CD14-positive monocyte (primary cell): Measurements from ENCODE around the gene NMBR. TPM values are rescaled to one million over a fixed set of nuclear protein-coding genes. Genes with fewer than 3 reads are reported as not detected.
"Not testable (repeated sequence)": the region's sequence is repeated elsewhere in the genome, so short reads cannot be mapped to it uniquely, and the experiment has no call there.

Source experiments
- DNase-seq, 3 donors: peaks; one replicate each; pipeline ENCODE4 v3.0.0-alpha.2; 2011 to 2022
- H2AFZ ChIP-seq: 2 replicates; pipeline ENCODE4 v1.6.0; 2012; ENCODE audit warnings: mild to moderate bottlenecking, low read depth, low read length, inconsistent platforms; ENCODE audit not compliant: insufficient read depth, poor library complexity, severe bottlenecking
- H3K27ac ChIP-seq, 2 donors: 1 replicate in 1 of 2; 2 replicates in 1 of 2; pipeline ENCODE4 v1.5.1; 2012 to 2013; ENCODE audit warnings: low read length in 2 of 2, control low read depth in 1 of 2, inconsistent platforms in 1 of 2, low read depth in 1 of 2, mild to moderate bottlenecking in 1 of 2
- H3K27me3 ChIP-seq, 2 donors: one replicate each; pipeline versions ENCODE4 v1.6.0 to v1.6.1; 2011 to 2013; ENCODE audit warnings: low read length in 2 of 2; ENCODE audit not compliant: control insufficient read depth in 2 of 2, insufficient read depth in 2 of 2
- H3K36me3 ChIP-seq, 2 donors: replicated peaks in 1 of 2; 1 replicate in 1 of 2; 2 replicates in 1 of 2; pipeline versions ENCODE4 v1.5.1 to v1.6.1; 2012 to 2013; ENCODE audit warnings: low read length in 2 of 2, control low read depth in 1 of 2, inconsistent platforms in 1 of 2, mild to moderate bottlenecking in 1 of 2; ENCODE audit not compliant: insufficient read depth in 2 of 2, control insufficient read depth in 1 of 2
- H3K4me1 ChIP-seq, 2 donors: 1 replicate in 1 of 2; 2 replicates in 1 of 2; pipeline versions ENCODE4 v1.5.1 to v1.6.1; 2012 to 2013; ENCODE audit warnings: low read length in 2 of 2, control low read depth in 1 of 2, inconsistent platforms in 1 of 2, mild to moderate bottlenecking in 1 of 2, moderate library complexity in 1 of 2; ENCODE audit not compliant: insufficient read depth in 2 of 2, control insufficient read depth in 1 of 2
- H3K4me2 ChIP-seq: replicated peaks from 2 replicates; pipeline ENCODE3; 2012; ENCODE audit warnings: low read length, moderate library complexity, mild to moderate bottlenecking; ENCODE audit not compliant: poor library complexity, severe bottlenecking; ENCODE audit errors: extremely low read depth
- H3K4me3 ChIP-seq, 3 experiments: fragments of 200-600 bp in 1 of 3; sonication (generic) in 1 of 3; replicated peaks in 1 of 3; 1 replicate in 2 of 3; 2 replicates in 1 of 3; pipeline ENCODE4 v1.5.1; 2011 to 2013; ENCODE audit warnings: low read length in 3 of 3, mild to moderate bottlenecking in 3 of 3, control low read depth in 2 of 3, low read depth in 2 of 3, inconsistent platforms in 1 of 3, moderate library complexity in 1 of 3
- H3K79me2 ChIP-seq: 2 replicates; pipeline ENCODE4 v1.6.0; 2012; ENCODE audit warnings: mild to moderate bottlenecking, control low read depth, inconsistent platforms, low read length, moderate library complexity; ENCODE audit not compliant: insufficient read depth
- H3K9ac ChIP-seq: 2 replicates; pipeline ENCODE4 v1.6.0; 2017; ENCODE audit warnings: low read length, mild to moderate bottlenecking; ENCODE audit not compliant: insufficient read depth, poor library complexity, severe bottlenecking
- H3K9me3 ChIP-seq, 2 donors: replicated peaks in 1 of 2; 1 replicate in 1 of 2; 2 replicates in 1 of 2; pipeline versions ENCODE4 v1.5.1 to v1.6.1; 2012 to 2013; ENCODE audit warnings: low read length in 2 of 2, control low read depth in 1 of 2; ENCODE audit not compliant: control insufficient read depth in 1 of 2, insufficient read depth in 1 of 2
- H4K20me1 ChIP-seq: 2 replicates; pipeline ENCODE4 v1.6.0; 2012; ENCODE audit warnings: mild to moderate bottlenecking, low read length, control low read depth, moderate library complexity; ENCODE audit not compliant: insufficient read depth
- H3K27ac Mint-ChIP-seq, 7 donors: one replicate each; pipeline ENCODE4 v1.8.0; 2020; ENCODE audit warnings: mild to moderate bottlenecking in 7 of 7, mixed read lengths in 7 of 7, moderate library complexity in 6 of 7, inconsistent platforms in 2 of 7
- H3K27me3 Mint-ChIP-seq, 3 donors: one replicate each; pipeline ENCODE4 v1.8.0; 2021 to 2022; ENCODE audit warnings: low read depth in 3 of 3, mild to moderate bottlenecking in 3 of 3, mixed read lengths in 3 of 3, moderate library complexity in 3 of 3, inconsistent platforms in 1 of 3
- H3K36me3 Mint-ChIP-seq, 2 donors: one replicate each; pipeline ENCODE4 v1.8.0; 2020; ENCODE audit warnings: mixed read lengths in 2 of 2, inconsistent platforms in 1 of 2, mild to moderate bottlenecking in 1 of 2
- H3K4me1 Mint-ChIP-seq: one replicate; pipeline ENCODE4 v1.8.0; 2020; ENCODE audit warnings: mild to moderate bottlenecking, mixed read lengths
- H3K4me3 Mint-ChIP-seq, 2 donors: one replicate each; pipeline ENCODE4 v1.8.0; 2020; ENCODE audit warnings: mild to moderate bottlenecking in 2 of 2, mixed read lengths in 2 of 2, moderate library complexity in 1 of 2
- H3K9me3 Mint-ChIP-seq, 7 donors: one replicate each; pipeline ENCODE4 v1.8.0; 2020 to 2022; ENCODE audit warnings: mixed read lengths in 7 of 7, mild to moderate bottlenecking in 6 of 7, moderate library complexity in 6 of 7, inconsistent platforms in 2 of 7
- CTCF ChIP-seq: fragments of 200-600 bp; IDR thresholded peaks from one replicate; pipeline ENCODE4 v1.8.0; 2022; ENCODE audit warnings: antibody characterized with exemption, mild to moderate bottlenecking
- WGBS: methylation state at CpG from one replicate; pipeline ENCODE4 v1.1.5; 2013; ENCODE audit warnings: missing lambda C conversion rate; ENCODE audit not compliant: insufficient coverage; 5-methylcytosine and 5-hydroxymethylcytosine counted together
- intact Hi-C, 2 donors: fragments of 100-400 bp; cut with micrococcal nuclease; formaldehyde crosslinking; loops; one replicate each; pipeline versions ENCODE4 v1.15.0 to v1.15.1; 2023
- polyA plus RNA-seq, 3 donors: library from polyadenylated mRNA; depleted of rRNA in 1 of 3; unstranded in 2 of 3; stranded (reverse) in 1 of 3; fragments of 300-500 nt in 2 of 3; fragments of >200 nt in 1 of 3; fragmentation: Illumina TruSeq in 2 of 3; gene quantifications; 1 replicate in 2 of 3; 2 replicates in 1 of 3; pipeline ENCODE4 v1.2.3, GENCODE V29; 2012 to 2021

NMBR gene
- polyA plus RNA-seq, 3 donors: not detected

- Histone ChIP-seq H3K79me2 (no peaks in the 10 kb centered on the region), H3K27ac (no peak overlapping the region), H3K36me3 (no peaks in the 10 kb centered on the region), H3K4me3 (no peak overlapping the region), H2AFZ (no peak overlapping the region), H3K9me3 (no peaks in the 10 kb centered on the region), H3K4me1 (no peaks in the 10 kb centered on the region), H3K9ac (no peak overlapping the region), H3K27me3 (no peaks in the 10 kb centered on the region), H3K4me2 (no peak overlapping the region), H4K20me1 (no peaks in the 10 kb centered on the region)
- Mint-ChIP-seq H3K4me3 (no peak overlapping the region), H3K9me3 (peaks cover 0 to 2% (median 0%) of the 10 kb centered on the region in 7 donors), H3K27ac (no peak overlapping the region), H3K4me1 (no peaks in the 10 kb centered on the region), H3K27me3 (peaks cover 0 to 2% (median 2%) of the 10 kb centered on the region in 3 donors), H3K36me3 (no peaks in the 10 kb centered on the region)
- WGBS: no CpG with 5 or more reads among the region's 2 CpGs
- intact Hi-C loops: no loop called here
- no peak for TF ChIP-seq CTCF
- no peak for DNase-seq
These were observed 29.6 kb downstream of the NMBR start for GRCh38 chr6:142117366-142117765.

GRCh38 chr6:142112451-142113061, 34.4 kb downstream of the NMBR start:
- peak; percentile 87 for TF ChIP-seq CTCF
- Histone ChIP-seq H3K27me3 (no peaks in the 10 kb centered on the region), H2AFZ (no peak overlapping the region), H3K79me2 (no peaks in the 10 kb centered on the region), H4K20me1 (no peaks in the 10 kb centered on the region), H3K4me1 (no peaks in the 10 kb centered on the region), H3K36me3 (no peaks in the 10 kb centered on the region), H3K4me3 (no peak overlapping the region), H3K27ac (no peak overlapping the region), H3K9ac (no peak overlapping the region), H3K9me3 (no peaks in the 10 kb centered on the region), H3K4me2 (no peak overlapping the region)
- Mint-ChIP-seq H3K9me3 (peaks cover 0 to 3% (median 0%) of the 10 kb centered on the region in 7 donors), H3K36me3 (no peaks in the 10 kb centered on the region), H3K4me1 (no peaks in the 10 kb centered on the region), H3K4me3 (no peak overlapping the region), H3K27ac (no peak overlapping the region), H3K27me3 (peaks cover 0 to 4% (median 2%) of the 10 kb centered on the region in 3 donors)
- DNase-seq: peak; percentile 18 to 42 (median 35)
- no CpG with 5 or more reads among the region's 4 CpGs for WGBS
- intact Hi-C loops: no loop called here

GRCh38 chr6:142110820-142111219, 36.1 kb downstream of the NMBR start:
- DNase-seq, H3K27me3 ChIP-seq, H3K27me3 Mint-ChIP-seq, H3K36me3 Mint-ChIP-seq, H3K4me1 ChIP-seq, H3K9me3 Mint-ChIP-seq, H3K36me3 ChIP-seq, H3K79me2 ChIP-seq, H3K4me3 Mint-ChIP-seq, H3K9me3 ChIP-seq, H3K4me3 ChIP-seq, H3K4me1 Mint-ChIP-seq, H3K4me2 ChIP-seq, H3K27ac ChIP-seq, intact Hi-C loops, H2AFZ ChIP-seq, H4K20me1 ChIP-seq, H3K9ac ChIP-seq, H3K27ac Mint-ChIP-seq: not testable (repeated sequence)
- WGBS: 93% methylated on average over 4 of the region's 9 CpGs
